Testis (tissue), 2 donors: ENCODE data around the gene TDRD10.

ENCODE experiments used
- CTCF ChIP-seq, 3 experiments: fragments of 450-650 bp in 2 of 3; fragments of 200-600 bp in 1 of 3; sonication (generic) in 1 of 3; IDR thresholded peaks; one replicate each; pipeline ENCODE4 v1.5.1; 2016 to 2019; ENCODE audit warnings: antibody characterized with exemption in 3 of 3, mild to moderate bottlenecking in 2 of 3, moderate library complexity in 1 of 3
- POLR2A ChIP-seq: fragments of 450-650 bp; IDR thresholded peaks from one replicate; pipeline ENCODE4 v1.6.1; 2017; ENCODE audit warnings: antibody characterized with exemption, mild to moderate bottlenecking, moderate library complexity

- TF ChIP-seq POLR2A (no peak), CTCF (IDR thresholded peaks at IDR 0.05) (no peak)
These were observed 70.6 kb downstream of the TDRD10 start for GRCh38 chr1:154572468-154573167.
